ENCODE measurements around the gene RPS13. TPM values are rescaled to one million over a fixed set of nuclear protein-coding genes. Genes with fewer than 3 reads are reported as not detected.
"Not testable (repeated sequence)": the region's sequence is repeated elsewhere in the genome, so short reads cannot be mapped to it uniquely, and the experiment has no call there.

Gene RPS13
- polyA plus RNA-seq, 10 donors: 2,005 to 2,368 (median 2,104) TPM

DNA sequence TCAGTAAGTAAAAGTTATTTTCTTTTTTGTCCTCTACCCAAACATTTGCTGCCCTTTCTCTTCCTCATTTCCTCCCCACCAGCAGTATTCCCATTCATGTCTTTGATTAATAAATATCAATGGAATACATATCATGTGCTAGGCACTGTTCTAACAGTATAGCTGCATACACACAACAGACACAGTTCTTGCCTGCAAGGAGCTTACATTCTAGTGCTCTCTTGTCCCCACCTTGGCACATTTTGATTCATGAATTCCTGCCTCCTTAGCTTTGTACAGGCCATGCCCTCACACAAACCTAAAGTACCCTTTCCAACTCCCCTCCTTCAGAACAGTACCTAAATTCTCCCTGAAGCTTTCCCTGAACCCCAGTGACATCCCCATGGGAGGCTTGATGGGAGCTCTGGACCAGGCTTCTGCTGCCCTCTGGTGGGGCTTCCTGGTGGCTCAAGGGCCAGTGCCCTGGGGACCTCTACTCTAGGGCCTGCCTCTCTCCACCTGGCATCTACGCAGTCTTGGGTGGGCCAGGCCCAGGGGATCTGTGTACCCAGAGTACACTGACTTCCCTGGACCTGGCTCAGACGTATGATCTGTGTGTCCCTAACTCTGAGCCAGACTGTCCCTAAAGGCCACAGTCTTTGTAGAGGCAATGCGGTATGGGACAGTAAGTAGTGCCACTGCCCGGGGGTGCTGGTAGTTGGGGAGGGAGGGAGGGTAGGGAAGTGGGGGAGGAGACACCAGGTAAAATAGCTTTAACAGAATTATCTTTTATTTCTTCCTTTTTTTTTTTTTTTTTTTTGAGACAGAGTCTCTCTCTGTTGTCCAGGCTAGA lies 14.1 kb downstream of the RPS13 start:
- DNase-seq: peak; percentile 7 to 22 (median 19)

- not testable (repeated sequence) for DNase-seq
Observed at GRCh38 chr11:17051146-17051545, 26.3 kb downstream of the RPS13 start.

- not testable (repeated sequence) for DNase-seq
Observed at GRCh38 chr11:17048491-17048890, 29.0 kb downstream of the RPS13 start.

- no peak for DNase-seq
Observed at GRCh38 chr11:17046690-17047089, 30.8 kb downstream of the RPS13 start.

GRCh38 chr11:17036666-17037658 lies 40.5 kb downstream of the RPS13 start:
- DNase-seq: no peak

- not testable (repeated sequence) for DNase-seq
Observed at GRCh38 chr11:17034027-17034426, 43.4 kb downstream of the RPS13 start.

DNA sequence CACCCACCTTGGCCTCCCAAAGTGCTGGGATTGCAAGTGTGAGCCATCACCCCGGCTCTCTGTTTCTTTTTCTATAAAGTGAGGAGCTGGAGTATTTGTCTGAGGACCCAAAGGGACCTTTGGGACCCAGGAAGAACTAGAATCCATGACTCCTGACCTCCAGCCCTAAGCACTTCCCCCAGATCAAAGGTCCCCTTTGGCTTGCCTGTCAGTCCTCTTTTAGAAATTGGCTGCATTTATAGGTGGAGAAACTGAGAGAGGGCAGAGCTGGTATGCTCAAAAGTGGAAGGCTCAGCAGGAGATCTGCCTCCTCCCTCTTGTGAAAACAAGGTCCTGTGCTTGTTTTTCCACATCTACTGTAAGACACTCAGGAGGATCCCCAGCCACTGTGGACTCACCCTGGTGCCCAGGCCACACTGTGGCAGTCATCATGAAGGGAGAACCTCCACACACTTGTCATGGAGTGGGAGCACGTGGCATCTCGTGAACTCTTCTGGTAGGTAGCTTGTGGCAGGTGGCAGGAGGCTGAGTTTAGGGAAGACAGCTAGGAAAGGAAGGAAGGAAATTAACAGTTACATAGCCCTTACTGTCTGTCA lies 50.9 kb downstream of the RPS13 start:
- DNase-seq: no peak

- no peak for DNase-seq
Observed at GRCh38 chr11:17024924-17025323, 52.5 kb downstream of the RPS13 start.

Other genes with a start within 250 kb of the RPS13 start
- 1 to 10 TPM; 2.9 to 7.8 (median 5.6) TPM for gene PLEKHA7, start 63.3 kb downstream of the RPS13 start, polyA plus RNA-seq (ENCODE audit: insufficient read length in 10 of 10)
- gene PIK3C2A, start 130.3 kb upstream of the RPS13 start, polyA plus RNA-seq (ENCODE audit: insufficient read length in 10 of 10): 10 to 100 TPM; 12.9 to 24.8 (median 20.2) TPM
- 10 to 100 TPM; 49.9 to 78.6 (median 56.3) TPM for gene NUCB2, start 199.1 kb upstream of the RPS13 start, polyA plus RNA-seq (ENCODE audit: insufficient read length in 10 of 10)